SK-N-SH (cell line): Measurements from ENCODE around the gene PDILT. TPM values are rescaled to one million over a fixed set of nuclear protein-coding genes. Genes with fewer than 3 reads are reported as not detected.
A peak's percentile ranks its signal among the peaks of the same experiment; 100 is the strongest.

Source experiments
- CTCF ChIA-PET: fragments of 300-600, 350-600 bp; formaldehyde crosslinking; extraction: SDS; loops from one replicate; lab custom pipeline; 2021; lab: Yijun Ruan, JAX
- POLR2A ChIA-PET: fragments of 350-600 bp; sonication (Branson Sonifier 250); formaldehyde crosslinking; extraction: SDS; loops from one replicate; lab custom pipeline; 2020; ENCODE audit warnings: antibody characterized with exemption, inconsistent platforms; lab: Yijun Ruan, JAX
- DNase-seq: peaks from one replicate; pipeline ENCODE4 v3.0.0; 2012
- H2AFZ ChIP-seq: fragments of 200-600 bp; sonication (generic); 2 replicates; pipeline ENCODE4 v1.8.1; 2016; ENCODE audit warnings: antibody characterized with exemption, mild to moderate bottlenecking, low read depth
- H3F3A ChIP-seq: fragments of 200-600 bp; sonication (generic); replicated peaks from 2 replicates; pipeline ENCODE3; 2016; ENCODE audit warnings: antibody characterized with exemption, mild to moderate bottlenecking; ENCODE audit not compliant: insufficient read depth
- H3K27ac ChIP-seq, 2 experiments: fragments of 200-500 bp in 1 of 2; fragments of 200-600 bp in 1 of 2; sonication (Bioruptor generic) in 1 of 2; sonication (generic), shearing (Covaris generic) in 1 of 2; 2 replicates each; pipeline versions ENCODE4 v1.5.1 to v1.6.1; 2014 to 2016; ENCODE audit warnings: low read depth in 2 of 2, inconsistent platforms in 1 of 2, low read length in 1 of 2, mild to moderate bottlenecking in 1 of 2, mixed read lengths in 1 of 2
- H3K27me3 ChIP-seq: fragments of 200-600 bp; sonication (generic), shearing (Covaris generic); 2 replicates; pipeline ENCODE4 v1.6.1; 2016; ENCODE audit warnings: mixed run types; ENCODE audit not compliant: insufficient read depth
- H3K36me3 ChIP-seq, 2 experiments: fragments of 200-500 bp in 1 of 2; fragments of 200-600 bp in 1 of 2; sonication (Bioruptor generic) in 1 of 2; sonication (generic) in 1 of 2; replicated peaks in 1 of 2; 2 replicates each; pipeline versions ENCODE3 to v1.5.1; 2014 to 2016; ENCODE audit warnings: low read length in 1 of 2, mild to moderate bottlenecking in 1 of 2; ENCODE audit not compliant: insufficient read depth in 2 of 2, control insufficient read depth in 1 of 2
- H3K4me1 ChIP-seq, 2 experiments: fragments of 200-500 bp in 1 of 2; fragments of 200-600 bp in 1 of 2; sonication (Bioruptor generic) in 1 of 2; sonication (generic), shearing (Covaris generic) in 1 of 2; 2 replicates each; pipeline versions ENCODE4 v1.5.1 to v1.6.1; 2014 to 2016; ENCODE audit warnings: low read depth in 1 of 2, low read length in 1 of 2, mixed run types in 1 of 2; ENCODE audit not compliant: insufficient read depth in 2 of 2, control insufficient read depth in 1 of 2
- H3K4me2 ChIP-seq: fragments of 200-600 bp; sonication (generic), shearing (Covaris generic); 2 replicates; pipeline ENCODE4 v1.6.1; 2017; ENCODE audit warnings: mixed run types
- H3K4me3 ChIP-seq, 2 experiments: fragments of 200-500 bp in 1 of 2; fragments of 200-600 bp in 1 of 2; sonication (Bioruptor generic) in 1 of 2; sonication (generic), shearing (Covaris generic) in 1 of 2; 2 replicates each; pipeline versions ENCODE4 v1.5.1 to v1.8.1; 2014 to 2016; ENCODE audit warnings: low read depth in 2 of 2, inconsistent platforms in 1 of 2, low read length in 1 of 2, mild to moderate bottlenecking in 1 of 2, mixed read lengths in 1 of 2, moderate library complexity in 1 of 2
- H3K79me2 ChIP-seq: fragments of 200-600 bp; sonication (generic); 2 replicates; pipeline ENCODE4 v1.8.1; 2017; ENCODE audit warnings: mild to moderate bottlenecking; ENCODE audit not compliant: insufficient read depth
- H3K9ac ChIP-seq: fragments of 200-600 bp; sonication (generic); 2 replicates; pipeline ENCODE4 v1.6.1; 2017; ENCODE audit warnings: mixed run types
- H3K9me2 ChIP-seq: fragments of 200-600 bp; sonication (generic); 2 replicates; pipeline ENCODE4 v1.6.1; 2017; ENCODE audit warnings: mixed run types
- H3K9me3 ChIP-seq: fragments of 200-600 bp; sonication (generic); 2 replicates; pipeline ENCODE4 v1.6.1; 2017; ENCODE audit warnings: mixed run types, mild to moderate bottlenecking, moderate library complexity
- H4K20me1 ChIP-seq: fragments of 200-600 bp; sonication (generic); 2 replicates; pipeline ENCODE4 v1.6.1; 2017; ENCODE audit warnings: mild to moderate bottlenecking, mixed run types; ENCODE audit not compliant: insufficient read depth
- CTCF ChIP-seq: fragments of 200-600 bp; sonication (generic); IDR thresholded peaks from 2 replicates; pipeline ENCODE4 v1.6.1; 2017; ENCODE audit warnings: antibody characterized with exemption, mild to moderate bottlenecking, moderate library complexity
- FOXM1 ChIP-seq: IDR thresholded peaks from 2 replicates; pipeline ENCODE4 v1.4.0; 2012; ENCODE audit warnings: low read depth, mild to moderate bottlenecking
- NFIC ChIP-seq: IDR thresholded peaks from 2 replicates; pipeline ENCODE4 v1.4.0; 2012; ENCODE audit warnings: borderline replicate concordance
- POLR2AphosphoS5 ChIP-seq: IDR thresholded peaks from 2 replicates; pipeline ENCODE4 v1.6.1; 2012; ENCODE audit warnings: low read depth, low read length
- SIN3A ChIP-seq: IDR thresholded peaks from 2 replicates; pipeline ENCODE4 v1.6.1; 2012; ENCODE audit warnings: low read depth, mild to moderate bottlenecking, low read length, moderate library complexity, borderline replicate concordance
- SMC3 ChIP-seq: IDR thresholded peaks from 2 replicates; pipeline ENCODE4 v1.6.1; 2012; ENCODE audit warnings: low read depth, low read length, improper control_type of control experiment
- TAF1 ChIP-seq: IDR thresholded peaks from 2 replicates; pipeline ENCODE4 v1.6.1; 2012; ENCODE audit warnings: low read depth, mild to moderate bottlenecking, low read length, moderate library complexity, borderline replicate concordance
- USF2 ChIP-seq: fragments of 150-350 bp; IDR thresholded peaks from 2 replicates; pipeline ENCODE4 v1.6.1; 2017; ENCODE audit warnings: antibody characterized with exemption, low read length, low read depth, borderline replicate concordance
- YY1 ChIP-seq: IDR thresholded peaks from 2 replicates; pipeline ENCODE4 v1.4.0; 2012; ENCODE audit warnings: low read depth, mild to moderate bottlenecking
- WGBS: methylation state at CpG from one replicate; pipeline ENCODE4 v1.1.6; 2017; ENCODE audit warnings: low lambda C conversion rate; 5-methylcytosine and 5-hydroxymethylcytosine counted together
- polyA plus RNA-seq, 3 experiments: library from polyadenylated mRNA; depleted of rRNA; stranded (reverse); fragments of >200 nt; gene quantifications; 2 replicates each; pipeline ENCODE4 v1.2.3, GENCODE V29; 2012

PDILT gene
- polyA plus RNA-seq, 1 of the 3 experiments (the other 2 are of a cell fraction): not detected

DNA sequence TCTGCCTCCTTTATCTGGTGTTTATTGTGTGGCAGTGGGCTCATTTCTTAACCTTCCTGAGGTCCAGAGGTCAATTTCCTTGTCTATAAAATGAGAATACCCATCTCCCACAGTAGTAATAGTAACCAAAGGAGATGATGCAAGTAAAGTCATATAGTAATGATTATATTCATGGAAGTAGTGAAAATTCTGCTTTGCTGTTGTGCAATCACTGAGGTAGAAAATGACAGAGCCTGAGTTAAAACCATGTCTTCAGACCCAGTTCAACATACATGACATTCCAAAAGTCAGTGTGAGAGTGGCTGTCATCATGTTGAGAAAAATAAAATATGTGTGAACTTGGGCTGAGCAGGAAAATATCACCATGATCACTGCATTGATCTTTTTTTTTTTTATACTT, 51.2 kb downstream of the PDILT start:
- TF ChIP-seq FOXM1: no peak
- TF ChIP-seq, all 33 proteins: peak for 0
- Histone ChIP-seq H3F3A (no peaks in the 10 kb centered on the region), H3K9me3 (no peaks in the 10 kb centered on the region), H3K27ac (no peak overlapping the region), H3K36me3 (no peaks in the 10 kb centered on the region), H3K9me2 (no peaks in the 10 kb centered on the region), H2AFZ (no peak overlapping the region), H3K9ac (no peak overlapping the region), H4K20me1 (no peaks in the 10 kb centered on the region), H3K4me3 (no peak overlapping the region), H3K4me1 (no peaks in the 10 kb centered on the region; a peak in 1 of 4 replicates), H3K27me3 (no peaks in the 10 kb centered on the region; the same call in 1 of the 2 replicates), H3K79me2 (no peaks in the 10 kb centered on the region), H3K4me2 (no peak overlapping the region)
- CTCF ChIA-PET: interaction anchor here (1.3 kb wide), 1 partner anchor 53 kb away, joined by 3 read pairs; no protein-coding TSS in a partner anchor
- POLR2A ChIA-PET: no interaction called here
- no peak for DNase-seq

- Histone ChIP-seq H3K27ac (no peak within 1 kb of the TSS), H3K9me3 (no peaks in the 10 kb centered on the region), H4K20me1 (no peaks in the 10 kb centered on the region), H3K9me2 (no peaks in the 10 kb centered on the region), H3K79me2 (no peaks in the 10 kb centered on the region), H3K36me3 (no peaks in the 10 kb centered on the region), H3K4me1 (no peaks in the 10 kb centered on the region; a peak in 1 of 4 replicates), H3K4me3 (no peak within 1 kb of the TSS), H3F3A (no peaks in the 10 kb centered on the region), H3K4me2 (no peak within 1 kb of the TSS), H3K9ac (no peak within 1 kb of the TSS), H3K27me3 (no peaks in the 10 kb centered on the region; the same call in 1 of the 2 replicates), H2AFZ (no peak within 1 kb of the TSS)
- CTCF ChIA-PET: interaction anchor here (1.3 kb wide), 1 partner anchor 52 kb away, joined by 3 read pairs; no protein-coding TSS in a partner anchor
- 18% methylated on average over 2 of the region's 2 CpGs for WGBS
- TF ChIP-seq CTCF (no peak), NFIC (no peak), USF2 (no peak)
- no peak for DNase-seq
- POLR2A ChIA-PET: no interaction called here
Measured at GRCh38 chr16:20352615-20353014, 51.9 kb downstream of the PDILT start, which contains the start of gene UMOD. UMOD (minus strand) TSS chr16:20352715; CDS start chr16:20350737, 1,978 bp downstream.

- Histone ChIP-seq H3K4me3 (no peak overlapping the region), H3K27ac (no peak overlapping the region), H3K9me2 (no peaks in the 10 kb centered on the region), H3K4me2 (no peak overlapping the region), H3K79me2 (no peaks in the 10 kb centered on the region), H3K36me3 (no peaks in the 10 kb centered on the region), H3K9ac (no peak overlapping the region), H3K27me3 (no peaks in the 10 kb centered on the region; the same call in 1 of the 2 replicates), H3K4me1 (no peaks in the 10 kb centered on the region; a peak in 1 of 4 replicates), H4K20me1 (no peaks in the 10 kb centered on the region), H3F3A (no peaks in the 10 kb centered on the region), H2AFZ (no peak overlapping the region), H3K9me3 (no peaks in the 10 kb centered on the region)
- no peak for DNase-seq
- TF ChIP-seq SIN3A: no peak
- TF ChIP-seq CTCF: peak; percentile 24; the same call in 1 of the 2 replicates
- TF ChIP-seq TAF1: no peak
- TF ChIP-seq YY1: no peak
- TF ChIP-seq SMC3: no peak
- no peak for TF ChIP-seq POLR2AphosphoS5
- ChIA-PET CTCF (interaction anchor here (0.6 to 1.2 kb wide), 3 partner anchors 16 to 442 kb away, joined by 3 to 4 read pairs (median 3); no protein-coding TSS in a partner anchor), POLR2A (no interaction called here)
- WGBS: 50% methylated on average over 6 of the region's 6 CpGs
Measured at GRCh38 chr16:20349615-20350014, 54.9 kb downstream of the PDILT start.
